SH-SY5Y (cell line): ENCODE results near the gene LRIG1.

Experiments used
- GATA2 ChIP-seq: IDR thresholded peaks from 2 replicates; pipeline ENCODE4 v1.6.1; 2011; ENCODE audit warnings: mild to moderate bottlenecking, low read depth, low read length
- GATA3 ChIP-seq: IDR thresholded peaks from 2 replicates; pipeline ENCODE4 v1.6.1; 2011; ENCODE audit warnings: low read depth, mild to moderate bottlenecking, low read length, moderate library complexity

The LRIG1 gene

DNA sequence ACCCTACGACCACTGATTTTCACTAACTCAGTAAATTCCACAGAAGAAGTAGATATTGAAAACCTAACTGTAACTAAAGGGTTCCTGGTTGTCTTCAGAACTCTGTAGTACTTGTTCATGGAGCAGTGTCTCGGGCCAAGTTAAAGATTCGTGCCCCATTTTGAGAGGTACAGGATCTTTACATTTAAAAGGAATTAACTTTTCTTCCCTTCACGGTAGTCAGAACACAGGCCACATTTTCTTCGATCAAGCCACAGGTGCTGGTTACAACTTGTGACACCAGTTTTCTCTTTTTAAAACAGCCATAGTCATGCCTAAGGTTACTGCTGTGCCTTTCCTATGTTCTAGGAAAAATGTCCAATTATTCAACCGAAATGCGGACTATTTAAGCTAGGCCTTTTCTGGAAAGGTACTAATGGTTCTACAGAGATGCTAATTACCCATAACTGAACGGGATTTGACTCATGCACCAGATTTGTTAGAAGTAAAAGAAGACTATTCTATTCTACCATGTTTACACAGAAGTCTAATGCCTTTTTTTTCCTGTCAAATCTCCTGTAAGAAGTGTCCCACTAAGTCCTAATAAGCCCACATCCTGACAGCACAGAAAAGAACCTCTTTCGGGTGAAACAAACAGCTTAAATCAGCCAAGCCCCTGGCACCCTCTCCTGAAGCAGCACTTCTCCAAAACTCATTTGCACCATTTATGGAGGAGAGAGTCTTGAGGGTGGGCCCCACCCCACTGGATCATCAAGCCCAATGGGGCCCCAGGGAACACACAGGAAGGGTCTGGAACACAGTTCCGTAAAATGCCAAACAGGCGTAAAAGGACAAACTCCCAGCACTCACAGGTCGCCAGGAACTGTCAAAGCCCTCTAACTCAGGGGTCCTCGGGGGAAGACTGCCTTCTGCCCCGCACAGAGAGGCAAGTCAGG, 1.9 kb downstream of the LRIG1 start:
- TF ChIP-seq GATA3: no peak
- no peak for TF ChIP-seq GATA2

DNA sequence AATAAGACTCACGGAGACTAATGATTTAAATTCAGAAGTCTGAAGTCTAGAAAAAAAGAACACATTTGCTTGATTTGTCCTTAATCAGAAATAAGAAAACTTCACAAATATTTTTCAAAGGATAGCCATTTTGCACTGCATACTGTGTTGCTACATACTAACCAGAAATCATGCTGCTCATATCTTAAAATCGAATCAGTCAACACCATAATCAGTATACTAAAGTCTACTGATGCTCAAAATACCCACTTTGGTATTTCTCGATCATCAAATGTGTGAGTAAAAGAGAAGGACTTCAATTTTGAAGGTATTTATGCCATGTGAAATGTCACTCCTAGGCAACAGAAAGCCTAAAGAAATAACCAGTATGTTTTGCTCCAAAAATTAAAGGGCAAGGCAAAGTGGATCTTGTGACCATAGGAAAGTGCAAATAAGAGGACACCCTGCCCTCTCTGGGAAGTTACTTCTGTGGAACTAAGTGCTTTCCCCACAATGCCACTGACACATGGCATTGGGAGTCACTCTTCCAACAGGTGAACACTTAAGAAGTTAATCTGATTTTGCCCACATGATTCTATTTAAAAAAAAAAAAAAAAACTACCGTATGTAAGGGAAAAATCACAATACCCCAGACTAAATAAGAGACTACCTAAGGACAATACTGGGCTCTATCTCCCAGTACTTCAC, 2.7 kb downstream of the LRIG1 start:
- TF ChIP-seq GATA2: no peak
- no peak for TF ChIP-seq GATA3

DNA sequence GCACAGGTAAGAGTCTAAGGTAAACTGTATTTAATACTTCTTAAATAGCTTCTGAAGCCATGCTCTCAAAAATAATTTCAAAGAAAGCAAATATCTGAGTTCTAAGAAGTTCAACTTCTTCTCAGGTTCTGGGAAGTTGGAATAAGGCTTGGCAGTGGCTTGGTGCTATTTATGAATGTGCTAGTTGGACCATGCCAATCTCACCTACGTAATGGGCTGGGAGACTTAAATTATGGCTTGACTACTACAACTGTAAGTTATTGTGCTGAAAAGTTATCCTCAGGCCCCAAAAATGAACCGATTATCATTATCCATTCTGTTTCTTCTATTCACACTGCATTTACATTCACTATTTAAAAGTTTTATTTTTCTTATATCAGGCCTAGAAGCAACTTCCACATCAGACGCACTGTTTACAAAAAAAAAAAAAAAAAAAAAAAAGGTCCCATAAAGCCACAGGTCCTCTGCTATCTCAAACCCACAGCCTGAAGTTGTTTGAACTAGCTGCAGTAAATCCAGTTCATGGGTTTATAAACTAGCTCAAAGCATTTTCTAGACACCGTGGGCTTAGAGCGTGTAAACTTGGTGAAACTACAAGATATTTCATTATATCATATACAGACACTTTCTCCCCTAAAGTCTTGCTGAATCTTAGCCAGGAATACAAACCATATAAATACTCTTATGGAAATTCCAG, 3.4 kb downstream of the LRIG1 start:
- TF ChIP-seq GATA2: no peak
- TF ChIP-seq GATA3: no peak

DNA sequence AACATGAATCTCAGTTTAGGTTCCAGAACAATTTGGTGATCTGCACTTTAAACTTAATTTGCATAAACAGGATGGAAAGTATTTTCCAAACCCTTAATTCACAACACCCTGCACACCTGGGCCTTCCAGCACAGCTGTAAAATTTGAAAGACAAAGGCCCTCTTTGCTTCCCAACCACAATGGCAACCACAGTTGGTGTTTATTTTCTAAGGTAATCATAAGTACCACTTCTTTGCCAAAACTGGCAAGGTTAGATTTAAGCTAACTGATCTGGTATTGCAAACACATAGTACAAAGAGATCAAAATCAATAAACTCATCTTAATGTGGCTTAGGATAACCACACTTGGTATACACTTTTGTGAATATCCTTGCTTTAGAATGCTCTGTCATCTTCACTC, 4.1 kb downstream of the LRIG1 start:
- TF ChIP-seq GATA2 (no peak), GATA3 (no peak)

DNA sequence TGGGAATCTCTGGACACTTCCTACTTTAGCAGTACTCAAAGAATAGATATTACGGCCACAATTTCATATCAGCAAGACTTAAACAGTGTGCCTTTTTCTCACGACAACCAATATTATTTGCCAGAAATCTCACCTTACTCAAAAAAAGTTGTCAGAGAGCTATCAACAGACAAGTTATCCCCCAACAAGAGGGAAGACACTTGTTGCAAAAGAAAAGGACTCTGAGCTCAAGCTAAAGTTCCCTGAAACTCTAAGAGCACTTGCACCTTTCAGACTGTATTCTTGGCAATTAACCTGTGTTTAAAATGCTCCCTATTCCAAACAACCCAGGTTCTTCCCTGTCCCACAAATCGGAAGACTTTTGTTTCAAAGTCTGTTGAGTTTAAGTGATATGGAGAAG, 4.5 kb downstream of the LRIG1 start:
- TF ChIP-seq GATA3: no peak
- TF ChIP-seq GATA2: no peak

DNA sequence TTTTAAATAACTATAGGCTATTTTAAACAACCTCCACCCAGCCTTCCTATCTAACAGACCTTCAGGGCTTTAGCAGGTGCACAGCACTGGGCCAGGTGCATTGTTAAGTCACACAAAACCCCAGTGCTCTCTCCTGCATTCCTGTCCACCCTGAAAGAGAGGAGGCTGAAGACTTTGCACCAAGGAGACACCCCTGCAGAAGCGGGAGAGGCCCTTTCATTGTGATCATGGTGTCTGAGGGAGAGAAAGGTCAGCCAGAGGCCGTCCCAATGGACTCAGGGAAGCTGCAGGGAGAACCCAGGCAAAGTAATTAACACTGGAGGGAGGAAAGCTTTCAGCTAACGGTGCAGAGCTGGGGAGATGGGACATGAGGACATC, 5.2 kb downstream of the LRIG1 start:
- no peak for TF ChIP-seq GATA2
- no peak for TF ChIP-seq GATA3

DNA sequence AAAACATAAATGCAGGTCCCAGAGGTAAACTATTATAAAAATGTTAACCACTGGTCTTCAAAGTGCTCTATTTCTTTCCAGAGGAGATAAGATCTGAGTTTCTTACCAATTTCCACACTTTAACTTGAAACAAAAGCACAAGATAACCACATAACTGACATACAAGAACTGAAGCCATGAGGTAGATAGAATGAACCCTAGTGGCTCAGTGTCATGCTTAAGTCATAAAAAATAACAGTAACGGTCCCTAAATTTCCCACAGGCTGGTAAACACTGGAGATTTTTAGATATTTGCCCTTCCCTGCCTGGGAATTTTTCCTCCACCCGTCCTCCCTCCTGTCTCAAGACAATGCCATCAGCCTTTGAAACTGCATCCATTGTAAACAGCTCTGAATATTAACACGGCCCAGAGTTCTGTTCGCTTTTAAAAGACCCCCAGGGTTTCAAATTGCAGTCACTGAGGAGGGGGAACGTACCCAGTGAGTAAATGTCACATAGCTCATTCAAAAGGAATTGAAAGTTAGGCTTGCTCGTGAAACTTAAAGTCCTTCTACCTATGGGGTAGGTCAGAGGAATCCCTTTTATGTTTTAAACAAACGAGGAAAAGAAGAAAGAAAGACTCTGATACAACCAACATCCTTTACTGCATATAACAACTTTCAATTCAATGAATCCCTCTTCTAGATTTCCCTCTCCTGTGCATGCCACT, 5.7 kb downstream of the LRIG1 start:
- TF ChIP-seq GATA3 (no peak), GATA2 (no peak)

DNA sequence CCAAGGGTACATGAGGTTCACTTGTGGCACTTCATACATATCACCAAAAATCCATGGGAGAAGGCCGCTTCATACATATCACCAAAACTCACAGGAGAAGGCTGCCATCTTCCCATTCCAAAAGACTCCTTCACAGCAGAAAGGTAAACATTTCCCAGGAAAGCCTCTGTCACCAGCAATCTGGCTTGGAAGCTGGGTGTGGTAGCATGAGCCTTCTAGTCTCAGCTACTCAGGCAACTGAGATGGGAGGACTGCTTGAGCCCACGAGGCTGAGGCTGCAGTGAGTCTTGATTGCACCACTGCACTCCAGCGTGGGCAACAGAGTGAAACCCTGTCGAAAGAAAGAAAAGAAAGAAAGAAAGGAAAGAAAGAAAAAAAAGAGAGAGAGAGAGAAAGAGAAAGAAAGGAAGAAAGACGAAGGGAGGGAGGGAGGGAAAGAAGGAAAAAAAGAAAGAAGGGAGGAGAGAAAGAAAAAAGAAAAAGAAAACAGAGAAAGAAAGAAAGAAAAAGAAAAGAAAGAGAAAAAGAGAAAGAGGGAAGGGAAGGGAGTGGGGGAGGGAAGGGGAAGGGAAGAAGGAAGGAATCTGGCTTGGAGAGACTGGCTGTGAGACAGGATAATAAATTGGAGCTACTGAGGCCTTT, 7.2 kb downstream of the LRIG1 start:
- TF ChIP-seq GATA3 (no peak), GATA2 (no peak)

DNA sequence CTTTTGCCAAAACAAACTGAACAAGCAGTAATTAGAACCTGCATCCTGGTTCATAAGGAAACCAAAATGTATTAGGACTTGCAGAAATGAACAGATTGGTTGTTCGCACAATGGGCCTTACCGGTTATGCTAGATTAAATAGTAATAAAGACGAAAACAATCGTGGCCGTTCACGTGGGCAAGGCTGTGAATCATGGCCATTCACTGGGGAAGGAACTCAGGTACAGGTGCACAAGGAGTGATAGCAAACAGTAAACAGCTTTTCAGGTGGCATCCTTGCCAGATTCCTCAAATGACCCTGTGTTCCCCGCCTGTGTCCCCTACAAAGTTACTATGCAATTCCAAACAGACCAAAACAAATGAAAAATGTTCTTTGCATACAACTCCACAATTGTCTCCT, 8.2 kb downstream of the LRIG1 start:
- TF ChIP-seq GATA3: no peak

DNA sequence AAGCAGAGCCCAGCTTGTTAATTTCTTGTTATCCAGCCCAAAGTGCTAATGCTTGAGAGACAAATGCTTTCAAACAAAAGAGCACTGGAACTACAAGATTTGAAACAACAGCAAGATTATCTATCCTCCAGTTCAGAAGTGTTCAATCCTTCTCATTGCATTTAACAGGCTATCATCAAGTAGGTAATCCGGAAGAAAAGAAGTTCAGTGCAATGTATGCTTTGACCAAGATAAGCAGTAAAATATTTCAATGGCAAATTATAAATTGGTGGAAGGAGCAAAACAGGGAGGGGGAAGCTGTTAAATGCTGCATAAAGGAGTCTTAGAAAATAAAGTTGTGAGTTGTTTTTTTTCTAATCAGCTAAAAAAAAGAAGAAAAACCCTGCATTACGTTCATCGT, 8.8 kb downstream of the LRIG1 start:
- no peak for TF ChIP-seq GATA3
- TF ChIP-seq GATA2: no peak

DNA sequence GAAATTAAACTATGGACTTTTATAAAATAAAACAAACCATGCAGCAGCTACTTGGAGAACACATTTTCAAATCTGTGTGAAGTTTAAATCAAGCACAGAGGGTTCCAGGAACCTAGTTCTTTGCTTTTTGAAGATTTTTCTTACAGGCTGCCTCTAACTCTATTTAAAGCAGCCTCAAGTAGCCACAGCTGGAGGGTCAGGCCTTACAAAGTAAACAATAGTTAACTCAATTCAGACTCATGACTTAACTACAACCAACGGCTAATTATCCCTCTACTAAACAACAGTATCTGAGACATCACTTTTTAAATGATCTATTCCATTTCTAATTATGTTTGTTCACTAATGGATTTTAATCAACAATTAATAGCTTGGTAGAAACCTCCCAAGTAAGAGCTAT, 9.8 kb downstream of the LRIG1 start:
- TF ChIP-seq GATA3 (no peak), GATA2 (no peak)

DNA sequence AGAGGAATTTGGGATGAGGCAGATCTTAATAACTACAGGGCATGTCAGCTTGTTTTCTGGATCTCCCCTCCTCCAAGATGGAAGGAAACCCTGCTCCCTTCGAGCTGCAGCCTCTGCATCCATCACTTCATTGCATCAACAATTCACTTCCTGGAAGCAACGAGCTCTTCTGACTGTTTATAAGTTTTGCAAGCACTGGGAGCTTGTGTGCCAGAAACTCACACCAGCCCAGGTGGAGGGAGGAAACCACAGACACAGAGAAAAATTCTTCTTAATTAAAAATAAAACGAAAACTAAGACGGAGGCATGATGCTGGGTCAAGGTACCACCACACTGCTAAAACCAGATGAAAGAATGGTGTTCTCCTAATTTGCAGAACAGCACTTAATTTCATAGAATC, 10.6 kb downstream of the LRIG1 start:
- TF ChIP-seq GATA3: no peak
- no peak for TF ChIP-seq GATA2

DNA sequence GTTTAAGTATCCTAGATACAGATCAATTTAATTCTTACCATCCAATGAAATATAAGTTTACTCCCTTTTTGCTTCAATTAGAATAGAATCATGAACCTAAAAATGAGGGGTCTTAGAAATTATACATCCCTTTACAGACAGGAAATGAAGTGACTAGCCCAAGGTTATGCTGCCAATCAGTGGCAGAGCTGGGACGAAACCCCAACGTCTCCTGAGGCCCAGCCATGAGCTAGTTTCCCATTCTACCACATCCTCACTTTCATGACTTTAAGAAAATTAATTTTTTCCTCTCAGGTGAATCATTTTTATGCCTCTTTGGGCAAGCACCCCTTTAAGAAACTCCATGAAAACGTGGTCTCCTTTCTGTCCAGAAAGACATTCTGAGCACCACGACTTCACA, 11.2 kb downstream of the LRIG1 start:
- TF ChIP-seq GATA2 (no peak), GATA3 (no peak)
